ENCODE measurements around the gene CELA2A. TPM values are rescaled to one million over a fixed set of nuclear protein-coding genes. Genes with fewer than 3 reads are reported as not detected.
"Not testable (repeated sequence)": the region's sequence is repeated elsewhere in the genome, so short reads cannot be mapped to it uniquely, and the experiment has no call there.

Gene CELA2A
- total RNA-seq, 4 donors from 2014 or later, result not detected

- H3K27ac ChIP-seq, result no peak overlapping the region
- intact Hi-C loops (cut with DNase I), result no loop called here
- TF ChIP-seq CTCF (IDR thresholded peaks at IDR 0.05) (no peak), POLR2A (IDR thresholded peaks at IDR 0.05) (no peak)
- no peak for DNase-seq
- H3K4me1 ChIP-seq, result peaks cover 0 to 11% of the 10 kb centered on the region in 2 donors
- H3K4me3 ChIP-seq (replicated peaks in 1 of 3), result no peak overlapping the region
- H3K9me3 ChIP-seq, result no peaks in the 10 kb centered on the region
- H3K36me3 ChIP-seq, result no peaks in the 10 kb centered on the region
- H3K27me3 ChIP-seq, result no peaks in the 10 kb centered on the region
- 79 to 87% methylated on average over 8 of the region's 8 CpGs for WGBS, 2 donors
Measured at GRCh38 chr1:15510611-15511405, 54.3 kb downstream of the CELA2A start.

GRCh38 chr1:15513192-15513591, 56.7 kb downstream of the CELA2A start:
- WGBS, 2 donors, result 88 to 93% methylated on average over 4 of the region's 4 CpGs

GRCh38 chr1:15513919-15514318, 57.4 kb downstream of the CELA2A start:
- H3K36me3 ChIP-seq, result peaks cover 0 to 5% of the 10 kb centered on the region in 2 donors
- no peaks in the 10 kb centered on the region for H3K27me3 ChIP-seq
- H3K4me3 ChIP-seq (replicated peaks in 1 of 3), result no peak overlapping the region
- H3K27ac ChIP-seq, result no peak overlapping the region
- 96 to 97% methylated on average over 3 of the region's 3 CpGs for WGBS, 2 donors
- no peak for TF ChIP-seq CTCF (IDR thresholded peaks at IDR 0.05)
- no peak for TF ChIP-seq POLR2A (IDR thresholded peaks at IDR 0.05)
- no peaks in the 10 kb centered on the region for H3K9me3 ChIP-seq
- DNase-seq, result no peak
- H3K4me1 ChIP-seq, result peaks cover 0 to 14% of the 10 kb centered on the region in 2 donors
- intact Hi-C loops (cut with DNase I), result no loop called here

More at GRCh38 chr1:15513192-15513591, 56.7 kb downstream of the CELA2A start:
- intact Hi-C loops (cut with DNase I), result no loop called here
- Histone ChIP-seq H3K27ac (no peak overlapping the region), H3K4me3 (replicated peaks in 1 of 3) (no peak overlapping the region), H3K4me1 (peaks cover 0 to 14% of the 10 kb centered on the region in 2 donors), H3K9me3 (no peaks in the 10 kb centered on the region), H3K27me3 (no peaks in the 10 kb centered on the region), H3K36me3 (peaks cover 0 to 5% of the 10 kb centered on the region in 2 donors)
- TF ChIP-seq CTCF (IDR thresholded peaks at IDR 0.05), result no peak
- no peak for DNase-seq

GRCh38 chr1:15514557-15514956, 58.0 kb downstream of the CELA2A start:
- intact Hi-C loops (cut with DNase I); H3K27me3 ChIP-seq; H3K9me3 ChIP-seq; H3K4me3 ChIP-seq (replicated peaks in 1 of 3); H3K27ac ChIP-seq; DNase-seq; H3K36me3 ChIP-seq: not testable (repeated sequence)
- H3K4me1 ChIP-seq, result peaks cover 0 to 14% of the 10 kb centered on the region in 2 donors
- WGBS, 2 donors, result 84 to 95% methylated on average over 5 of the region's 5 CpGs

GRCh38 chr1:15515022-15515663, 58.6 kb downstream of the CELA2A start:
- peaks cover 0 to 5% of the 10 kb centered on the region in 2 donors for H3K36me3 ChIP-seq
- no peak overlapping the region for H3K27ac ChIP-seq
- H3K4me3 ChIP-seq (replicated peaks in 1 of 3), result no peak overlapping the region
- intact Hi-C loops (cut with DNase I), result no loop called here
- no peaks in the 10 kb centered on the region for H3K9me3 ChIP-seq
- peaks cover 0 to 14% of the 10 kb centered on the region in 2 donors for H3K4me1 ChIP-seq
- no peak for DNase-seq
- H3K27me3 ChIP-seq, result no peaks in the 10 kb centered on the region
- TF ChIP-seq CTCF (IDR thresholded peaks at IDR 0.05) (no peak), POLR2A (IDR thresholded peaks at IDR 0.05) (no peak)
- WGBS, 2 donors, result 71 to 72% methylated on average over 2 of the region's 2 CpGs
